ENCODE data around the gene ALDH7A1. TPM values are rescaled to one million over a fixed set of nuclear protein-coding genes. Genes with fewer than 3 reads are reported as not detected.

Gene ALDH7A1
- 213 TPM for polyA plus RNA-seq (2013, experiment 1 of 4)
- 216 TPM for polyA plus RNA-seq (2013, experiment 2 of 4)
- 157 TPM for polyA plus RNA-seq (2013, experiment 3 of 4)
- polyA plus RNA-seq (2013, experiment 4 of 4): 166 TPM

DNA sequence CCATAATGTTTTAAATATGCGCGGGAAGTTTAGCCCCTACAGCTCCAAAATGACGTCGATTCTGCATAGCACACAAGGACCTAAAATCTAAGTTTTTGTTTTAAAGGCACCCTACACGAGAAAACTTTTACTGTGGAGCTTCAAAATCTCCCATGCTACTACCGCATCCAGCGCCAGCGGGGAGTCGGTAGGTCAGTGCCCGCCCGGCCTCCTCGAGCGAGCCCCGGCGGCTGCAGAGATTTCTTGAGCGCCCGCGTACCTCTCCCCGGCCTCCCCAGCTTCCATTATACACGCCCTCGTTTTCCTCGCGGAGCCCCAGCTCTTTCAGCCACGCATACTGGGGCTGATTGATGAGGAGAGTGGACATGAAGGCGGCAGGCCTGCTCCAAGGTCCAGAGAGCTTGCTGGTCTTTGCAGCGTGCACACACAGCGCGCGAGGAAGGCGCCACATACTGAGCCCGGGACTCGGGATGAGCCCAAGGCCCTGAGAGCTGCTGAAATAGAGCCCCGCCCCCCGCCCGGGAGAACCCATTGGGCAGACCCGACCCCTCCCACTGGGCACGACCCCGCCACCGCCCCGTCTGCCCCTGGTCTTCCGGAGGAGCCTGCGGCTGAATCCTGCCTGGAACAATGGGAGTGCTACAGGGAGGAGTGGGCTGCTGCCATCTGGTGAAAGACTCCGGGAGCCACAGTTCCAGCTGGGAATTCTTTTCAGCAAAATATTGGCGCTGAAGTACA, at the start of gene ALDH7A1:
ALDH7A1 (minus strand) TSS at position 472 of the 738 bp plus-strand sequence; CDS start at position 451, 21 bp downstream.
- Histone ChIP-seq H3K4me3 (ENCODE audit: insufficient read depth, low read depth, low read length) (peak within 1 kb of the TSS; percentile 68), H3K27me3 (ENCODE audit: control insufficient read depth, insufficient read depth, low read length, poor library complexity, severe bottlenecking) (no peaks in the 10 kb centered on the region), H3K36me3 (ENCODE audit: control insufficient read depth, insufficient read depth, low read length) (peaks cover 17% of the 10 kb centered on the region), H3K4me1 (ENCODE audit: control insufficient read depth, insufficient read depth, low read length) (peaks cover 7% of the 10 kb centered on the region), H3K27ac (ENCODE audit: insufficient read depth, low read depth, low read length, poor library complexity, severe bottlenecking) (peak within 1 kb of the TSS; percentile 93), H3K9me3 (ENCODE audit: control insufficient read depth, low read length) (no peaks in the 10 kb centered on the region)
- WGBS, 2 experiments: 0% methylated on average over 44 of the region's 44 CpGs

DNA sequence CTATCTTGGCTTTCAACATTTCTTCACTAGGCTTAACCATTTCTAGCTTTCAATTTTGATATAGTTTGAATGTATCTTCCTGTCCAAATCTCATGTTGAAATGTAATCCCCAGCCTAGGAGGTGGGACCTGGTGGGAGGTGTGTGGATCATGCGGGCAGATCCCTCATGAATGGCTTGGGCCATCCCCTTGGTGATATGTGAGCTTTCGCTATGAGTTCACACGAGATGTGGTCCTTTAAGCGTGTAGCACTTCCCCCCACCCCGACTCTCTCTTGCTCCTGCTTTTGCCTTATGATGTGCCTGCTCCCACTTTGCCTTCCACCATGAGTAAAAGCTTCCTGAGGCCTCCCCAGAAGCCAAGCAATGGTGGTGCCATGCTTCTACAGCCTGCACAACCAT, 46.4 kb upstream of the ALDH7A1 start:
- H3K27me3 ChIP-seq (ENCODE audit: control insufficient read depth, insufficient read depth, low read length, poor library complexity, severe bottlenecking): no peaks in the 10 kb centered on the region
- H3K4me1 ChIP-seq (ENCODE audit: control insufficient read depth, insufficient read depth, low read length): no peaks in the 10 kb centered on the region
- H3K36me3 ChIP-seq (ENCODE audit: control insufficient read depth, insufficient read depth, low read length): no peaks in the 10 kb centered on the region
- H3K9me3 ChIP-seq (ENCODE audit: control insufficient read depth, low read length): peaks cover 2% of the 10 kb centered on the region
- WGBS, 2 experiments: 94 to 95% methylated on average over 5 of the region's 5 CpGs
- no peak overlapping the region for H3K27ac ChIP-seq (ENCODE audit: insufficient read depth, low read depth, low read length, poor library complexity, severe bottlenecking)
- no peak overlapping the region for H3K4me3 ChIP-seq (ENCODE audit: insufficient read depth, low read depth, low read length)

GRCh38 chr5:126640866-126641265, 45.8 kb upstream of the ALDH7A1 start:
- Histone ChIP-seq H3K4me1 (ENCODE audit: control insufficient read depth, insufficient read depth, low read length) (no peaks in the 10 kb centered on the region), H3K4me3 (ENCODE audit: insufficient read depth, low read depth, low read length) (no peak overlapping the region), H3K27me3 (ENCODE audit: control insufficient read depth, insufficient read depth, low read length, poor library complexity, severe bottlenecking) (no peaks in the 10 kb centered on the region), H3K36me3 (ENCODE audit: control insufficient read depth, insufficient read depth, low read length) (no peaks in the 10 kb centered on the region), H3K27ac (ENCODE audit: insufficient read depth, low read depth, low read length, poor library complexity, severe bottlenecking) (no peak overlapping the region), H3K9me3 (ENCODE audit: control insufficient read depth, low read length) (peaks cover 2% of the 10 kb centered on the region)
- 86 to 97% methylated on average over 1 of the region's 1 CpG for WGBS, 2 experiments

DNA sequence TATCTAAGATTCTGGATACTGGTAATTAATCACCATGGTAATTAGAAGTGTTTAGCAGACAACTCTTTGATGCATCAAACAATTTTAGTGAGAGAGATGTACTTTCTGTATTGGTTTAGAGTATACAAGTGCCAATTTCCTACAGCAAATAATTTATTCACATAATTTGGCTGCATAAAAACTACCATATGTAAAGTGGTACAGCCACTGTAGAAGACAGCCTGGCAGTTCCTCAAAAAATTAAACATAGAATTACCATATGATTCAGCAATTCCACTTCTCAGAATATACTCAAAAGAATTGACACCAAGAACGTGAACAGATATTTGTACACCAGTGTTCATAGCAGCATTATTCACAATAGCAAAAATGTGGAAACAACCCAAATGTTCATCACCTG, 41.9 kb upstream of the ALDH7A1 start:
- Histone ChIP-seq H3K27me3 (ENCODE audit: control insufficient read depth, insufficient read depth, low read length, poor library complexity, severe bottlenecking) (no peaks in the 10 kb centered on the region), H3K4me1 (ENCODE audit: control insufficient read depth, insufficient read depth, low read length) (no peaks in the 10 kb centered on the region), H3K4me3 (ENCODE audit: insufficient read depth, low read depth, low read length) (no peak overlapping the region), H3K9me3 (ENCODE audit: control insufficient read depth, low read length) (no peaks in the 10 kb centered on the region), H3K27ac (ENCODE audit: insufficient read depth, low read depth, low read length, poor library complexity, severe bottlenecking) (no peak overlapping the region), H3K36me3 (ENCODE audit: control insufficient read depth, insufficient read depth, low read length) (no peaks in the 10 kb centered on the region)
- 90 to 95% methylated on average over 1 of the region's 1 CpG for WGBS, 2 experiments

DNA sequence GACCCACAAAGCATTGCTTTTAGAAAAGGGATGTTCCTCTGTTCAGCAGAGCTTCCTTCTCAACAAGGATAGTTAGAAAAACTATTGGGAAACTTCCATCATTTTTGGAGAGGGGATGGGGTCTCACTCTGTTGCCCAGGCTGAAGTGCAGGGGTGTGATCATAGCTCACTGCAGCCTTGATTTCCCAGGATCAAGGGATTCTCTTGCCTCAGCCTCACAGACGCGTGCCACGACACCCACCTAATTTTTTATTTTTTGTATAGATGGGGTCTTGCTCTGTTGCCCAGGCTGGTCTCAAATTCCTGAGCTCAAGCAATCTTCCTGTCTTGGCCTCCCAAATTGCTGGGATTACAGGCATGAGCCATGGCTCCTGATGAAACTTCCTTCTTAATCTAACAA, 40.6 kb upstream of the ALDH7A1 start:
- Histone ChIP-seq H3K9me3 (ENCODE audit: control insufficient read depth, low read length) (no peaks in the 10 kb centered on the region), H3K4me1 (ENCODE audit: control insufficient read depth, insufficient read depth, low read length) (no peaks in the 10 kb centered on the region), H3K36me3 (ENCODE audit: control insufficient read depth, insufficient read depth, low read length) (no peaks in the 10 kb centered on the region), H3K27me3 (ENCODE audit: control insufficient read depth, insufficient read depth, low read length, poor library complexity, severe bottlenecking) (no peaks in the 10 kb centered on the region), H3K27ac (ENCODE audit: insufficient read depth, low read depth, low read length, poor library complexity, severe bottlenecking) (no peak overlapping the region), H3K4me3 (ENCODE audit: insufficient read depth, low read depth, low read length) (no peak overlapping the region)
- 87 to 95% methylated on average over 3 of the region's 3 CpGs for WGBS, 2 experiments

DNA sequence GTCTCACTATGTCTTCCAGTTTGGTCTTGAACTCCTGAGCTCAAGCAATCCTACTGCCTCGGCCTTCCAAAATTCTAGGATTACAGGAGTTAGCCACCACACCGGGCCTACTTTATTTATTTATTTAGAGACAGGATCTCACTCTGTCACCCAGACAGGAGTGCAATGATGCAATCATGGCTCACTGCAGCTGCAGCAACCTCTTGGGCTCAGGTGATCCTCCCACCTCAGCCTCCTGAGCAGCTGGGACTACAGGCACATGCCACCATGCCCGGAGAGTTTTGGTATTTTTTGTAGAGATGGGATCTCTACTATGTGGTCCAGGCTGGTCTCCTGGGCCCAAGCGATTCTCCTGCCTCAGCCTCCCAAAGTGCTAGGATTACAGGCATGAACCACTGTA, 38.5 kb upstream of the ALDH7A1 start:
- WGBS, 2 experiments: 88 to 94% methylated on average over 4 of the region's 4 CpGs
- Histone ChIP-seq H3K4me3 (ENCODE audit: insufficient read depth, low read depth, low read length) (no peak overlapping the region), H3K27me3 (ENCODE audit: control insufficient read depth, insufficient read depth, low read length, poor library complexity, severe bottlenecking) (no peaks in the 10 kb centered on the region), H3K9me3 (ENCODE audit: control insufficient read depth, low read length) (no peaks in the 10 kb centered on the region), H3K27ac (ENCODE audit: insufficient read depth, low read depth, low read length, poor library complexity, severe bottlenecking) (no peak overlapping the region), H3K4me1 (ENCODE audit: control insufficient read depth, insufficient read depth, low read length) (no peaks in the 10 kb centered on the region), H3K36me3 (ENCODE audit: control insufficient read depth, insufficient read depth, low read length) (no peaks in the 10 kb centered on the region)

DNA sequence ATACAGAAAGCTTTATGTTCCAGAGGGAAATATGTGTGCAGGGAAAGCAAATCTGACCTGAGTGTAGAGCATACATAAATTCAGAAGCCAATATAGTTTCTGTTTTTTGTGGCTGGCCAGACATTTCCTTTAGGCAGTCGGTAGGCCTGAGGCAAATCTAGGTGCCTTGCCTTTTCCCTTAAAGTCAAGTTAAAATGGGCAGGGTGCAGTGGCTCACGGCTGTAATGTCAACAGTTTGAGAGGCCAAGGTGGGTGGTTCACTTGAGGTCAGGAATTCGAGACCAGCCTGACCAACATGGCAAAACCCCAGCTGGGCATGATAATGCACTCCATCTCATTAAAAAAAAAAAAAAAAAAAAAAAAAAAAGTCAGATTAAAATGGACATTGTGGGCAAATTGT, 36.9 kb upstream of the ALDH7A1 start:
- no peaks in the 10 kb centered on the region for H3K27me3 ChIP-seq (ENCODE audit: control insufficient read depth, insufficient read depth, low read length, poor library complexity, severe bottlenecking)
- H3K4me1 ChIP-seq (ENCODE audit: control insufficient read depth, insufficient read depth, low read length): no peaks in the 10 kb centered on the region
- H3K4me3 ChIP-seq (ENCODE audit: insufficient read depth, low read depth, low read length): no peak overlapping the region
- no peaks in the 10 kb centered on the region for H3K9me3 ChIP-seq (ENCODE audit: control insufficient read depth, low read length)
- whole genome bisulfite sequencing, 2 experiments: 76 to 83% methylated on average over 2 to 3 of the region's 3 CpGs
- H3K27ac ChIP-seq (ENCODE audit: insufficient read depth, low read depth, low read length, poor library complexity, severe bottlenecking): no peak overlapping the region
- no peaks in the 10 kb centered on the region for H3K36me3 ChIP-seq (ENCODE audit: control insufficient read depth, insufficient read depth, low read length)

DNA sequence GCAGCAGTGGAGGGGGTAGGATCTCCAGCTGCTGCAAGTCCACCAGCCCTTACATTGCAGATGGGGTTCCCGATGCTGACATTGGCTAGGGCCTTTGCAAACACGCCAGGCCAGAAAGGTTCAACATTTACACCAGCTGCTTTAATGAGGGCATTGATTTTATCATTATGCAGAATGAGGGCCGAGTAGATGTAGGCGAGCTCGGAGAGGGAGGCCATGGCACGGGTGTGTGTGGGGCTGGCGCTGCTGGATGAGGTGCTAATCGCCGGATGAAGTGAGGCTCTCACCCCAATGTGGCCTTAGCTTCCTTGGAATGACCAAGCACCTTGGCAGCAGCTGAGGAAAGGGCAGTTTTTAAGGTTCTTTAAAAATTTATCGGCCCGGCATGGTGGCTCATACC, 33.1 kb upstream of the ALDH7A1 start:
- Histone ChIP-seq H3K4me1 (ENCODE audit: control insufficient read depth, insufficient read depth, low read length) (no peaks in the 10 kb centered on the region), H3K4me3 (ENCODE audit: insufficient read depth, low read depth, low read length) (no peak overlapping the region), H3K9me3 (ENCODE audit: control insufficient read depth, low read length) (no peaks in the 10 kb centered on the region), H3K27me3 (ENCODE audit: control insufficient read depth, insufficient read depth, low read length, poor library complexity, severe bottlenecking) (no peaks in the 10 kb centered on the region), H3K27ac (ENCODE audit: insufficient read depth, low read depth, low read length, poor library complexity, severe bottlenecking) (no peak overlapping the region), H3K36me3 (ENCODE audit: control insufficient read depth, insufficient read depth, low read length) (peaks cover 4% of the 10 kb centered on the region)
- WGBS, 2 experiments: 94 to 96% methylated on average over 11 of the region's 11 CpGs

- 90 to 91% methylated on average over 3 to 4 of the region's 4 CpGs for WGBS, 2 experiments
- H3K9me3 ChIP-seq (ENCODE audit: control insufficient read depth, low read length): no peaks in the 10 kb centered on the region
- H3K27ac ChIP-seq (ENCODE audit: insufficient read depth, low read depth, low read length, poor library complexity, severe bottlenecking): no peak overlapping the region
- H3K36me3 ChIP-seq (ENCODE audit: control insufficient read depth, insufficient read depth, low read length): peaks cover 7% of the 10 kb centered on the region
- no peaks in the 10 kb centered on the region for H3K4me1 ChIP-seq (ENCODE audit: control insufficient read depth, insufficient read depth, low read length)
- H3K27me3 ChIP-seq (ENCODE audit: control insufficient read depth, insufficient read depth, low read length, poor library complexity, severe bottlenecking): no peaks in the 10 kb centered on the region
- no peak overlapping the region for H3K4me3 ChIP-seq (ENCODE audit: insufficient read depth, low read depth, low read length)
These were observed 29.5 kb upstream of the ALDH7A1 start for GRCh38 chr5:126624534-126624933.

DNA sequence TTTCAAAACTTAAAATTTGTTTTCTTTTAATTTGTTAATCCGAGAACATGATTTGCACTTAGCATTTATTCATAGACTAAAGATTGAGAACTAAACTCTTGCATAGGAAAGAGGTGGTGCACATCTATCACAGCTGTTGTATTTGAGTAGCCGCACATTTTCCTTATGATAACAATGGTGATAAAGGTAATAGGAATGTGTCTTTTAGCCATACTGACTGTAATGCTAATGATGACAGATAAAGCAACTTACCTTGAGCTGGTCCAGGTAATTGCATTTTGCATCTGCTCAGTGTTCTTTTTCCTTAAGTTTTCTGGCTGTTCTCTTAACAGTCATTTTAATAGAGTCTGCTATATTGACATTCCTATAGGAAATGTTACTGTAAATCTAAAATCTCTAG, 24.8 kb upstream of the ALDH7A1 start:
- no peaks in the 10 kb centered on the region for H3K4me1 ChIP-seq (ENCODE audit: control insufficient read depth, insufficient read depth, low read length)
- WGBS, 2 experiments: 88 to 100% methylated on average over 1 to 2 of the region's 2 CpGs
- no peaks in the 10 kb centered on the region for H3K27me3 ChIP-seq (ENCODE audit: control insufficient read depth, insufficient read depth, low read length, poor library complexity, severe bottlenecking)
- H3K27ac ChIP-seq (ENCODE audit: insufficient read depth, low read depth, low read length, poor library complexity, severe bottlenecking): no peak overlapping the region
- H3K9me3 ChIP-seq (ENCODE audit: control insufficient read depth, low read length): no peaks in the 10 kb centered on the region
- peaks cover 13% of the 10 kb centered on the region for H3K36me3 ChIP-seq (ENCODE audit: control insufficient read depth, insufficient read depth, low read length)
- H3K4me3 ChIP-seq (ENCODE audit: insufficient read depth, low read depth, low read length): no peak overlapping the region
